DOHH2 (cell line): ENCODE data around the gene AJAP1.

ENCODE experiments used
- EZH2phosphoT487 ChIP-seq: fragments of 200-600 bp; sonication (generic); IDR thresholded peaks from 2 replicates; pipeline ENCODE4 v1.6.1; 2017; ENCODE audit warnings: borderline replicate concordance, mild to moderate bottlenecking, antibody characterized with exemption, low read length, moderate library complexity, mixed read lengths
- TF ChIP-seq, protein P1 (sequence below): fragments of 200-600 bp; sonication (generic); IDR thresholded peaks from one replicate; pipeline ENCODE4 v1.5.1; 2014; ENCODE audit warnings: antibody characterized with exemption, mild to moderate bottlenecking, low read depth, low read length; ENCODE audit not compliant: poor library complexity, severe bottlenecking

DNA sequence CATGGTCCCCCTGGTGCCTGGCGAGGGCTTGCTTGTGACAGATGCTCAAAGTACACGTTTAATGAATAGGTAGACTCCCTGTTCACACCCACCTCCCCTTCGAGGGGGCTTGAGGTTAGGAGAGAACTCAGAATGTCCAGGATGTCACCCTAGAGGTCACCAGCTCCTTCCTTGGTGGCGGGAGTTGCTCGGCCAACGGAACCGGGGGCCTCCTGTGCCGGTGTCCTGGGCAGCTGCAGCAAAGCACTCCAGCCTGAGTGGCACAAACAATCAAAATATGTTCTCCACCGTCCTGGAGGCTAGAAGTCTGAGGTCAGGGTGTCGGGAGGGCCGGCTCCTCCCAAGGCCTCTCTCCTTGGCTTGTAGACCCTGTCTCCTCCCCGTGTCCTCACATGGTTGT lies 71.0 kb downstream of the AJAP1 start:
- TF ChIP-seq, protein P1, sequence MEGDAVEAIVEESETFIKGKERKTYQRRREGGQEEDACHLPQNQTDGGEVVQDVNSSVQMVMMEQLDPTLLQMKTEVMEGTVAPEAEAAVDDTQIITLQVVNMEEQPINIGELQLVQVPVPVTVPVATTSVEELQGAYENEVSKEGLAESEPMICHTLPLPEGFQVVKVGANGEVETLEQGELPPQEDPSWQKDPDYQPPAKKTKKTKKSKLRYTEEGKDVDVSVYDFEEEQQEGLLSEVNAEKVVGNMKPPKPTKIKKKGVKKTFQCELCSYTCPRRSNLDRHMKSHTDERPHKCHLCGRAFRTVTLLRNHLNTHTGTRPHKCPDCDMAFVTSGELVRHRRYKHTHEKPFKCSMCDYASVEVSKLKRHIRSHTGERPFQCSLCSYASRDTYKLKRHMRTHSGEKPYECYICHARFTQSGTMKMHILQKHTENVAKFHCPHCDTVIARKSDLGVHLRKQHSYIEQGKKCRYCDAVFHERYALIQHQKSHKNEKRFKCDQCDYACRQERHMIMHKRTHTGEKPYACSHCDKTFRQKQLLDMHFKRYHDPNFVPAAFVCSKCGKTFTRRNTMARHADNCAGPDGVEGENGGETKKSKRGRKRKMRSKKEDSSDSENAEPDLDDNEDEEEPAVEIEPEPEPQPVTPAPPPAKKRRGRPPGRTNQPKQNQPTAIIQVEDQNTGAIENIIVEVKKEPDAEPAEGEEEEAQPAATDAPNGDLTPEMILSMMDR = no peak
- no peak for TF ChIP-seq EZH2phosphoT487
